ENCODE results near the gene AURKB. TPM values are rescaled to one million over a fixed set of nuclear protein-coding genes. Genes with fewer than 3 reads are reported as not detected.

Gene AURKB
- total and polyA plus RNA-seq, 2 of the 13 experiments (the other 11 are each of a cell fraction or from before 2014, with no cell fraction given) = 29.5 to 75.3 TPM

DNA sequence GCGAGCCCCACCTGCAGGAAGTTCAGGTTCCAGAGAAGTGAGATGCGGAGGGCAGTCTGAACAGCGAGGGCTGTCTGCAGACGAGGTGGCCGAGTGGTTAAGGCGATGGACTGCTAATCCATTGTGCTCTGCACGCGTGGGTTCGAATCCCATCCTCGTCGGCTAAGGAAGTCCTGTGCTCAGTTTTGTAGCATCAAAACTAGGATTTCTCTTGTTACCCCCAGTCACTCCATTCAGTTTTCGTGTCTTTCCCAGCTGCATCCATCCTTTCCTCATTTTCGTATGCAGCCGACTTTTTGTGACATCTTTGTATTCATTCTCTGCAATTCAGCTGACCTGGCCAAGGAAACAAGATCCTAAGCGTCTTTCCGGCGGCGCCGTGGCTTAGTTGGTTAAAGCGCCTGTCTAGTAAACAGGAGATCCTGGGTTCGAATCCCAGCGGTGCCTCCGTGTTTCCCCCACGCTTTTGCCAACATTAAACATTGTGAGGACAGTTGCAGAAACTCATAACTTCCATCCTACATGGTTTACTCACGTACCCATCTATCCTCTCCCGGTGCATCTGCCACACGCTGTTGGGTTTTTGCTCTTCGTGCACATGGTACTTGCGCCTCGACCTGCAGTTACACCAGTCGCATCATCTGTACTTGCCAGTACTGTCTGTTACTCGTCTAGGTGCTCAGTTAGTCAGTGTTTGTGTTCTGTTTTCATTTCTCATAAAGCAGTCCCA lies 23.4 kb downstream of the AURKB start (continued):
- TF ChIP-seq MTA3 (CRISPR knock-in tag; IDR thresholded peaks at IDR 0.05) (no peak), TBX2 (CRISPR knock-in tag; IDR thresholded peaks at IDR 0.05; ENCODE audit: borderline replicate concordance) (no peak; the same call in 1 of the 2 replicates), ZBTB38 (CRISPR knock-in tag; IDR thresholded peaks at IDR 0.05) (no peak), ZNF761 (CRISPR knock-in tag; conservative IDR thresholded peaks at IDR 0.05) (no peak), SNAI1 (CRISPR knock-in tag; IDR thresholded peaks at IDR 0.05; ENCODE audit: borderline replicate concordance) (peak; percentile 83; the same call in 1 of the 2 replicates), SETDB1 (CRISPR knock-in tag; IDR thresholded peaks at IDR 0.05; ENCODE audit: borderline replicate concordance) (no peak), ZNF484 (CRISPR knock-in tag; IDR thresholded peaks at IDR 0.05; ENCODE audit: borderline replicate concordance, low read depth) (no peak), NFRKB (IDR thresholded peaks at IDR 0.05) (no peak), DMAP1 (CRISPR knock-in tag; IDR thresholded peaks at IDR 0.05) (no peak; the same call in 1 of the 2 replicates), TCF7 (IDR thresholded peaks at IDR 0.05; ENCODE audit: low read depth) (0 out of 2 replicates have a peak, but pooled peaks have one; percentile 5), CEBPG (CRISPR knock-in tag; IDR thresholded peaks at IDR 0.05) (peak; percentile 34), SMC3 (IDR thresholded peaks at IDR 0.05; ENCODE audit: low read length) (no peak), SMARCC2 (IDR thresholded peaks at IDR 0.05) (no peak), HOXA3 (CRISPR knock-in tag; IDR thresholded peaks at IDR 0.05) (no peak)
- TF ChIP-seq, protein P1, sequence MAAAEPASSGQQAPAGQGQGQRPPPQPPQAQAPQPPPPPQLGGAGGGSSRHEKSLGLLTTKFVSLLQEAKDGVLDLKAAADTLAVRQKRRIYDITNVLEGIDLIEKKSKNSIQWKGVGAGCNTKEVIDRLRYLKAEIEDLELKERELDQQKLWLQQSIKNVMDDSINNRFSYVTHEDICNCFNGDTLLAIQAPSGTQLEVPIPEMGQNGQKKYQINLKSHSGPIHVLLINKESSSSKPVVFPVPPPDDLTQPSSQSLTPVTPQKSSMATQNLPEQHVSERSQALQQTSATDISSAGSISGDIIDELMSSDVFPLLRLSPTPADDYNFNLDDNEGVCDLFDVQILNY (CRISPR knock-in tag; conservative IDR thresholded peaks at IDR 0.05) = no peak
- TF ChIP-seq, protein P2, sequence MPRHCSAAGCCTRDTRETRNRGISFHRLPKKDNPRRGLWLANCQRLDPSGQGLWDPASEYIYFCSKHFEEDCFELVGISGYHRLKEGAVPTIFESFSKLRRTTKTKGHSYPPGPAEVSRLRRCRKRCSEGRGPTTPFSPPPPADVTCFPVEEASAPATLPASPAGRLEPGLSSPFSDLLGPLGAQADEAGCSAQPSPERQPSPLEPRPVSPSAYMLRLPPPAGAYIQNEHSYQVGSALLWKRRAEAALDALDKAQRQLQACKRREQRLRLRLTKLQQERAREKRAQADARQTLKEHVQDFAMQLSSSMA (CRISPR knock-in tag; IDR thresholded peaks at IDR 0.05) = peak; percentile 71; the same call in 1 of the 2 replicates
- TF ChIP-seq, protein P3, sequence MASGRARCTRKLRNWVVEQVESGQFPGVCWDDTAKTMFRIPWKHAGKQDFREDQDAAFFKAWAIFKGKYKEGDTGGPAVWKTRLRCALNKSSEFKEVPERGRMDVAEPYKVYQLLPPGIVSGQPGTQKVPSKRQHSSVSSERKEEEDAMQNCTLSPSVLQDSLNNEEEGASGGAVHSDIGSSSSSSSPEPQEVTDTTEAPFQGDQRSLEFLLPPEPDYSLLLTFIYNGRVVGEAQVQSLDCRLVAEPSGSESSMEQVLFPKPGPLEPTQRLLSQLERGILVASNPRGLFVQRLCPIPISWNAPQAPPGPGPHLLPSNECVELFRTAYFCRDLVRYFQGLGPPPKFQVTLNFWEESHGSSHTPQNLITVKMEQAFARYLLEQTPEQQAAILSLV (CRISPR knock-in tag; IDR thresholded peaks at IDR 0.05; ENCODE audit: borderline replicate concordance) = peak; percentile 90; the same call in 1 of the 2 replicates
- TF ChIP-seq, protein P4, sequence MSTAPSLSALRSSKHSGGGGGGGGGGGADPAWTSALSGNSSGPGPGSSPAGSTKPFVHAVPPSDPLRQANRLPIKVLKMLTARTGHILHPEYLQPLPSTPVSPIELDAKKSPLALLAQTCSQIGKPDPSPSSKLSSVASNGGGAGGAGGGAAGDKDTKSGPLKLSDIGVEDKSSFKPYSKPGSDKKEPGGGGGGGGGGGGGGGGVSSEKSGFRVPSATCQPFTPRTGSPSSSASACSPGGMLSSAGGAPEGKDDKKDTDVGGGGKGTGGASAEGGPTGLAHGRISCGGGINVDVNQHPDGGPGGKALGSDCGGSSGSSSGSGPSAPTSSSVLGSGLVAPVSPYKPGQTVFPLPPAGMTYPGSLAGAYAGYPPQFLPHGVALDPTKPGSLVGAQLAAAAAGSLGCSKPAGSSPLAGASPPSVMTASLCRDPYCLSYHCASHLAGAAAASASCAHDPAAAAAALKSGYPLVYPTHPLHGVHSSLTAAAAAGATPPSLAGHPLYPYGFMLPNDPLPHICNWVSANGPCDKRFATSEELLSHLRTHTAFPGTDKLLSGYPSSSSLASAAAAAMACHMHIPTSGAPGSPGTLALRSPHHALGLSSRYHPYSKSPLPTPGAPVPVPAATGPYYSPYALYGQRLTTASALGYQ (CRISPR knock-in tag; IDR thresholded peaks at IDR 0.05) = peak; percentile 79
- TF ChIP-seq, protein P5, sequence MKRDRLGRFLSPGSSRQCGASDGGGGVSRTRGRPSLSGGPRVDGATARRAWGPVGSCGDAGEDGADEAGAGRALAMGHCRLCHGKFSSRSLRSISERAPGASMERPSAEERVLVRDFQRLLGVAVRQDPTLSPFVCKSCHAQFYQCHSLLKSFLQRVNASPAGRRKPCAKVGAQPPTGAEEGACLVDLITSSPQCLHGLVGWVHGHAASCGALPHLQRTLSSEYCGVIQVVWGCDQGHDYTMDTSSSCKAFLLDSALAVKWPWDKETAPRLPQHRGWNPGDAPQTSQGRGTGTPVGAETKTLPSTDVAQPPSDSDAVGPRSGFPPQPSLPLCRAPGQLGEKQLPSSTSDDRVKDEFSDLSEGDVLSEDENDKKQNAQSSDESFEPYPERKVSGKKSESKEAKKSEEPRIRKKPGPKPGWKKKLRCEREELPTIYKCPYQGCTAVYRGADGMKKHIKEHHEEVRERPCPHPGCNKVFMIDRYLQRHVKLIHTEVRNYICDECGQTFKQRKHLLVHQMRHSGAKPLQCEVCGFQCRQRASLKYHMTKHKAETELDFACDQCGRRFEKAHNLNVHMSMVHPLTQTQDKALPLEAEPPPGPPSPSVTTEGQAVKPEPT (CRISPR knock-in tag; IDR thresholded peaks at IDR 0.05; ENCODE audit: low read depth) = no peak; the same call in 1 of the 2 replicates
- TF ChIP-seq, protein P6, sequence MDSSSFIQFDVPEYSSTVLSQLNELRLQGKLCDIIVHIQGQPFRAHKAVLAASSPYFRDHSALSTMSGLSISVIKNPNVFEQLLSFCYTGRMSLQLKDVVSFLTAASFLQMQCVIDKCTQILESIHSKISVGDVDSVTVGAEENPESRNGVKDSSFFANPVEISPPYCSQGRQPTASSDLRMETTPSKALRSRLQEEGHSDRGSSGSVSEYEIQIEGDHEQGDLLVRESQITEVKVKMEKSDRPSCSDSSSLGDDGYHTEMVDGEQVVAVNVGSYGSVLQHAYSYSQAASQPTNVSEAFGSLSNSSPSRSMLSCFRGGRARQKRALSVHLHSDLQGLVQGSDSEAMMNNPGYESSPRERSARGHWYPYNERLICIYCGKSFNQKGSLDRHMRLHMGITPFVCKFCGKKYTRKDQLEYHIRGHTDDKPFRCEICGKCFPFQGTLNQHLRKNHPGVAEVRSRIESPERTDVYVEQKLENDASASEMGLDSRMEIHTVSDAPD (CRISPR knock-in tag; IDR thresholded peaks at IDR 0.05) = no peak
- TF ChIP-seq, protein P7, sequence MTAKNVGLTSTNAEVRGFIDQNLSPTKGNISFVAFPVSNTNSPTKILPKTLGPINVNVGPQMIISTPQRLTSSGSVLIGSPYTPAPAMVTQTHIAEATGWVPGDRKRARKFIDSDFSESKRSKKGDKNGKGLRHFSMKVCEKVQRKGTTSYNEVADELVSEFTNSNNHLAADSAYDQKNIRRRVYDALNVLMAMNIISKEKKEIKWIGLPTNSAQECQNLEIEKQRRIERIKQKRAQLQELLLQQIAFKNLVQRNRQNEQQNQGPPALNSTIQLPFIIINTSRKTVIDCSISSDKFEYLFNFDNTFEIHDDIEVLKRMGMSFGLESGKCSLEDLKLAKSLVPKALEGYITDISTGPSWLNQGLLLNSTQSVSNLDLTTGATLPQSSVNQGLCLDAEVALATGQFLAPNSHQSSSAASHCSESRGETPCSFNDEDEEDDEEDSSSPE (CRISPR knock-in tag; IDR thresholded peaks at IDR 0.05) = 0 out of 2 replicates have a peak, but pooled peaks have one; percentile 15

Data from HepG2 (cell line).